Hindlimb muscle (tissue), 1 donor: ENCODE measurements around the gene KCTD8. TPM values are rescaled to one million over a fixed set of nuclear protein-coding genes. Genes with fewer than 3 reads are reported as not detected.

Experiments used
- DNase-seq: peaks from one replicate; pipeline ENCODE4 v3.0.0-alpha.2; 2013
- polyA plus RNA-seq: library from polyadenylated mRNA; unstranded; fragments of 120-200 nt; gene quantifications from one replicate; pipeline ENCODE4 v1.2.1, GENCODE V29; 2013; ENCODE audit not compliant: insufficient read length

KCTD8 gene
- 0.14 TPM for polyA plus RNA-seq

GRCh38 chr4:44448521-44449461 is at the start of gene KCTD8:
KCTD8 (minus strand) TSS chr4:44448809.
- DNase-seq = peak; percentile 84

DNA sequence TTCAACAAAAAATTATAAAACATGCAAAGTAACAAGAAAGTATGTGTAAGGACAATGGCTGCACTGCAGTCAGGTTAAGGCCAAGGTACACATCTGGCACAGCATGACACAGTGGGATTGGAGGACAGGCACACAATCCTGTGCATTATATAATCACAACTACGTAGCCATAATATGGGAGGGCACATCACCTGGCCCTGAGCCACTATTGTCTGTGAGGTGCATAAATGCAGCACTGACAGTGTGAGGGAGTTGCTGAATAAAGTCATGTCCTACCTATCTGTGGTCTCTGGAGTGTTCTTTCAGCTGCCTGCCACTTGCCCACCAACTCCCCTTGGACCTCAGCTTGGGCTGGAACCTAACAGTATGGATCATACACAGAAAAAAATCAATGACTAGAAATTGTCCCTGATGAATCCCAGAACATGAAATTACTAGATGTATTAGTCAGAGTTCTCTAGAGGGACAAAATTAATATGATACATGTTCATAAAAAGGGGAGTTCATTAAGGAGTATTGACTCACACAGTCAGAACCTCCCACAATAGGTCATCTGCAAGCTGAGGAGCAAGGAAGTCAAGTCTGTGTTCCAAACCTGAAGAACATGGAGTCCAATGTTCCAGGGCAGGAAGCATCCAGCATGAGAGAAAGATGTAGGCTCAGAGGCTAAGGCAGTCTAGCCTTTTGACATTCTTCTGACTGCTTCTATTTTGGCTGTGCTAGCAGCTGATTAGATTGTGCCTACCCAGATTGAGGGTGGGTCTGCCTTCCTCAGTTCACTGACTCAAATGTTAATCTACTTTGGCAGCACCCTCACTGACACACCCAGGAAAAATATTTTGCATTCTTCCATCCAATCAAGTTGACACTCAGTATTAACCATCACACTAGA is 46.4 kb upstream of the KCTD8 start:
- DNase-seq = no peak

DNA sequence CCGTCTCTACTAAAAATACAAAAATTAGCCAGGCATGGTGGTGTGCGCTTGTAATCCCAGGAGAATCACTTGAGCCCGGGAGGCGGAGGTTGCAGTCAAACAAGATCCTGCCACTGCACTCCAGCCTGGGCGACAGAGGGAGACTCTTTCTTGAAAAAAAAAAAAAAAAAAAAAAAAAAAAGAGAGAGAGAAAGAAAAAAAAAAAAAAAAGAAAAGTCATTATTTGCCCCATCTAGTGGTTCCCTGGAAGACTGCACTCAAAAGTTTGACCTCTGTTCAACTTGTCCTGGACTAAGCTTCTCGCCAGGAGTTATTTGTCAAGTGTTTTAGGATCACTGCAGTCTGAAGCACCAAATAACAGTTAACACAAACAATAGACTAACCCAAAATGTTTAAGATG is 45.3 kb upstream of the KCTD8 start:
- DNase-seq = no peak

DNA sequence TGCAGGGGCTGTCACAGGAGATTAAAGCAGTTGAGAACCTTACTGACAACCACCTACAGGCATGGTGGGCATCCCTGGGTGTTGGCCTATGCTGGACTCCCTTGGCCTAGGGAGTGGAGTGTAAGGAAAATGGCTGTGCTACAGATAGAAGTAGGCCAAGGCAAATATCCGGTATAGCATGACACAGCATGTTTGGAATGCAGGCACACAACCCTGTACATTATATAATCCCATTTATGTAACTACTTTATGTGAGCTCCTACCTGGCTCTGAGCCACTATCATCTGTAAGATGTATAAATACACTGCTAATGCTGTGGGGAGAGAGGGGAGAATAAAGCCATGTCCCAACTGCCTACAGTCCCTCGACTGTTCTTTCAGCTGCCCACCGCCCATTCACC is 38.7 kb upstream of the KCTD8 start:
- no peak for DNase-seq

- no peak for DNase-seq
Observed at GRCh38 chr4:44479731-44480130, 31.1 kb upstream of the KCTD8 start.

GRCh38 chr4:44462259-44462658 is 13.7 kb upstream of the KCTD8 start:
- DNase-seq = no peak

- DNase-seq = peak; percentile 34
Observed at GRCh38 chr4:44447563-44448504, 775 bp downstream of the KCTD8 start.

DNA sequence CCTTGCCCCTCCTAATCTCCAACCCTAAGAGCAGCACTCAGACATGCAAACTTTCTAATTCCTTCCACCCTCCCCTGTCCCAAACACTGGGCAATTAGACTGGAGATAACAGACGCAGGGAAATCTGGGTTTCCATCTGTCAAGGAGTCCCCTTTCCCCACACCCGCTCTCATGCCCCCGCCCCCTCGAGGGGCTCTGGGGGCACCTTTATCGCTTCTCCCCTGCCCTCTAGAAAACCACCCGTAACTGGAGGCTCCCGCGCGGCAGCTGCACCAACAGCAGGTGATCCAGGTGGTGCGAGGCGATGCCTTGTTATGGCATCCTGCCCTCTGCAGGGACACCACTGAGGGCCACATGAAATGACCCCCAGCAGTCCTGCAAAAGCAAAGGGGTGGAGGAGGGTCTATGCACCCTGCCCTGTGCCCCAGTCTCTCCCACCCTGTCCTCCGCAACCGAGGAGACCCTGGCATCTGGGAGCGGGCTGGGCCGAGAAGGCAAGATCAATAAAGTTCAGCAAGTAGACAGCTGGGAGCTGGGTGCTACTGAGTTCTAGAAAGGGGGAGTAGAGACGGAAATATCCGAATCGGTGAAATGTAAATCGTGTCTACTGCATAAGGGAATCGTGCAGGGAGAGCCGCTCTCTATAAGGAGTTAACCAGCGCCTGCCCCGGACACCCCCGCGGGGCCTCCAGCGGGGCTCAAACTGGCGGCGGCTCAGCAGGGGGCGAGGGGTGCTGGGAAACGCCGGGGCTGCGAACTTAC is 1.6 kb downstream of the KCTD8 start:
- no peak for DNase-seq

DNA sequence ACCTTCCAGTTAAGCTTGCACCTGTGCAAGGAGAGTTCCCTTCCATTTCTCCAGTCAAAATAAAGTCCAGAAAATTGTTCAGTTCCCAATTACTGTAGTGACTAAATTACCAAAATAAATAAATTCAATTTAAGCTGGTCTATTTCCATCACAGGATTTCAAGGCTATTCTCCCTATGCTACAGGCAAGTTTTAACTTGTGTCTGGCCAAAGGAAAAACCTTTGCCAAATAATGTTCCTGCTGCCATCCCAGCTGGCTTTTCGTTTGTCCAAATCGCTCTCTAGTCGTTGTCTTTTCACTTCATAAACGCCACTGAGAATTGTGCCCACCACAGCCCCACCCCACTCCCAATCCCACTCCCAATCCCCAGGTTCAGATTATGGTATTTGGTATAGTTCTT is 2.4 kb downstream of the KCTD8 start:
- no peak for DNase-seq

GRCh38 chr4:44438687-44439086 is 9.9 kb downstream of the KCTD8 start:
- no peak for DNase-seq

DNA sequence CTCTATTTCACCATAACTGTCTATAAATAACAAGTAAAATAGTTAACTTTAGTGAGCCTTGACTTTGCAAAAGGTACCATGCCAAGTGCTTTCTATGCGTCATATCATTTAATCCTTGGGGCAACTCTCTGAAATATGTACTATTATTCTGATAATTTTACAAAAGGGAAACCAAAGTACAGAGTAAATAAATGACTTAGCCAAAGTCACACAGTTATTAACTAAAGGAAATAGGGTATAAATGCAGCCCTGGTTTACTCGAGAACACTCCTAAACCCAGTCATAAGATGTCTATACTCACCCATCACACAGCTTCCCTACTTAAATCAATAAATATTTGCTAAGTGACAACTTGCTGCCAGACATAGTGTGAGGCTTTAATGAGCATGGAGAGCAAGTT is 14.4 kb downstream of the KCTD8 start:
- no peak for DNase-seq

DNA sequence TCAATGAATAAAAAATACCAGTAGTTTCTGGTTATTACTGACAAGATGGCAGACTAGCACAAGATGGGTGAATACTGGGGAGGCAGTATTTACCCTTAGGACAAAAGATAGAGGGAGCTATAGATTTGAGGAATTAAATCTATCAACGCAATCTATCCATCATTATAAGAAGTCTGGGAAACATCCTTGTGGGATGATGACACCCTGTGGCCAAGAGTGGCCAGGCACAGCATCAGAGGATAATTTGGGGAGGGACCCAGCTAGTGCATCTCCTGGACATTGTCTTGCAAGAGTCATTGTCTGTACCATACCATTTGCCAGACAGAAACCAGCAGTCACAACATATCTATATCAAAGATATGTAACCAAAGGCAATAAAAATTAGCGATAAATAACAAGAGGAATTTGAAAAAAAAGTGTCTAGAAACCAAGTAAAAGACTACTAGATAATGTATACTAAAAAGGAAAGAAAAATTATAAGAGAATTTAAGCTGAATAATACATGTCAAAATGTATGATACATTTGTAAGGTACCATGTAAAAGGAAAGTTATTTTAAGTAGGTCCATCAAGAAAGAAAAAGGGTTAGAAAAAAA is 22.9 kb downstream of the KCTD8 start:
- DNase-seq = no peak

DNA sequence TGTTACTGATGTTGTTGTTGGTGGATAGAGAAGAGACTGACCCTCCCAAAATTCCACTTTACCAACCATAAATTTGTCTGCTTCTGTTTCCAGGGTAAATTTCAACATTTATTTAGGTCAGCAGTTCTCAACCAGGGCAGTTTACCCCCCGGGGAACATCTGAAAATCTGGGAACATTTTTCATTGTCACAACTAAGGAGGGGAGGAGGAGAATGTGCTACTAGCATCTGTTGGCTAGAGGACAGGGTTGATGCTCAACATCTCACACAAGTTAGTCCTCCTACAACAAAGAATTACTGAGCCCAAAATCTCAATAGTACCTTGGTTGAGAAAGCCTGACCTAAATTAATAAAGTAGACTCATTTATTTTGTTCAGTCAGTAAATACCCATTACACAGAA is 25.7 kb downstream of the KCTD8 start:
- DNase-seq = no peak

DNA sequence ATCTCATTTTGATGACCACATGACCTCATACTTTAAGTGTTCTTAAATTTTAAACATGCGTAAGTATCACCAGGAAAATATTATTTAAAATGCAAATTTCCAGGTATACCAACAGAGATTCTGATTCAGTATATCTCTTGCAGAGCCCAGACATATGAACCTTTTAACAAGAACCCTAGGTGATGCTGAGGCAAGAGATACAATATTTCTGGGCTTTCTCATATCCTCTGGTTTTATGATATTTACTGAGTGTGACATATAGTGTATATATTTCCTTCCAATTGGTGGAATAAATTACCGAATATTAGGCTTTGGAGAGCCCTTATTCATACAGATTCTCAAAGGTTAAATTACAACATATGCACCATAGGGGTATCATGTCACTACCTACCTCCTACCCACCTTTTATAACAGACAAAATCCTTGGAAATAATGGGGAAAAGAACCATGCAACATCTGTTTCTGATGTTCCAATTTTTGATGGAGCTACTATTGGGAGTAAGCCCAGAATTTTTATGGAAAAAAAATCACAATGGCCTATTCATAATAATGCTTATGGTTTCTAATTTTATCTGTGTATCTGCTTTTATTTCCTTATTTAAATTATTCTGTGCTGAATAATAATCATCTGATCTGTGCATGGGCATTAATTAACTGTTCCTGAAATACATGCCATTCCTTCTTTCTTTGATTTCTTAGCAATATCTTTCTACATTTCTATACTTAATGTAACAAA is 27.1 kb downstream of the KCTD8 start:
- DNase-seq = peak; percentile 23

DNA sequence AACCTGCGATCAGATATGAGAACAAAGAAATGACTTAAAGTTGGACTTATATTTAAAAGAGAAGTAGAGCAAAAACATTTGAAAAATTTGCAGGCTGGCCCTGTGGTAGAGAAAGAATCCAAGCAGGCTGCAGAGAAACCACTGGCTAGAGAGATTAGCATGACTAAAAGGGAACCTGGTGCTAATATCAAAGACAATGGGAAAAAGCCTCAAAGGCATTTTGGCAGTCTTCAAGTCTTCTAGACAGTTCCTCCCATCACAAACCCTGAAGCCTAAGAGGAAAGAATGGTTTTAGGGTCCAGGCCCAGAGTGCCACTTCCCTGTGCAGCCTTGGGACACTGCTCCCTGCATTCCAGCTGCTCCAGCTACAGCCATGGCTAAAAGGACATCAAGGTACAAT is 33.4 kb downstream of the KCTD8 start:
- DNase-seq = no peak

GRCh38 chr4:44368413-44369167 is 80.0 kb downstream of the KCTD8 start:
- no peak for DNase-seq

DNA sequence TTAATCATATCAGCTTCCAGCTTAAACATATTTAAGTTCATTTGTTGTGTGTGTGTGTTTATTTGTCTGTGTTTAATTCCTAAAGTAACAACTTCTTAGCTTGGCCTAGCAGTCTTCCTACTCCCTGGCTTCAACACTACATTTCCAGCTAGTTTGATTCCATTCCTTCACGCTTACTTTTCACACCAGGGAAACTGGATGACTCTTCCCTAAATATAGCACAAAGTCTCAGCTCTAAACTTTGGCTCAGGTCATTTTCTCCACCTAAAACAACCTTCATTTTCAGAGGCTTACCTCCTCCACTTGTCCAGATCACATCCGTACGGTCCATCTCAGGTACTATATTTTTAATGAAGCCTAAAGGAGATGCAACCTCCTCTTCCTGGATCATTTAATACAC is 94.4 kb downstream of the KCTD8 start:
- no peak for DNase-seq

DNA sequence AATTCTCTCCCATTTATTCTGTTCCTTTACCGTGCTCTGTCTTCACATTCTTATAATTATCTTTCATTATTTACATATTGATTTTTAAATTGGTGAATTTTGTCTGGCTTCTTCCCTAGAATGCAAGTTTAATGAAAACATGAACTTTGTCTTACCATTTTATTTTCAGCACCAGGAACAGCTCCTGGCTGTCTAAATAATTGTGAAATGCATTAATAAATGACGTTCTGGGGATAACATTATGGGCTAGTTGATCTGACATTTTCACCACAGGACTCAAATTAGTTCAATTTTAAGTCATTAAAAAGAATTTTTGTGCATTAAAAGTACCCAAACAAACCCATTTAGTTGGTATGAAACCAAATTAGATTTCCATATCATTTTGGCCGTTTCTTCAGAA is 97.5 kb downstream of the KCTD8 start:
- DNase-seq = no peak

DNA sequence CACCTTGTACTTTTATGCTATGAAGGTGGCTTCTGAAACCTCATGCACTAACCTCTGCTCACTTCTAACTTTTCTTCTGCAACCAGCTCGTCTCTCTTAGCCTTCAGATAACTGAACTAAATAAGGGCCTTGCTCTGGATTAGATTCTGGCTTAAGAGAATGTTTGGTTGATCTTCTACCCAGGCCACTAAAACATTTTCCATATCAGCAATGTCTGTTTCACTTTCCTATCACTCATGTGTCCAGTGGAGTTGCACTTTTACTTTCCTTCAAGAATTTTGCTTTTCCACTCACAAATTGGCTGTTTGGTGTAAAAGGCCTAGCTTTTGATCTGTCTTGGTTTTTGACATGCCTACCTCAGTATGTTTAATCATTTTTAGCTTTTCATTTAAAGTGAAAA is 105.8 kb downstream of the KCTD8 start:
- no peak for DNase-seq

- DNase-seq = peak; percentile 6
Observed at GRCh38 chr4:44326741-44327140, 121.9 kb downstream of the KCTD8 start.
